Stimulated activated CD8-positive, alpha-beta memory T cell treated with anti-CD3 and anti-CD28 coated beads, Interleukin-2, amount 100 ng/mL, for 48 hours (primary cell): ENCODE data around the gene ATL3.
"Not testable (repeated sequence)": the region's sequence is repeated elsewhere in the genome, so short reads cannot be mapped to it uniquely, and the experiment has no call there.

Experiments used
- DNase-seq, 2 donors: peaks; one replicate each; pipeline ENCODE4 v3.0.0-alpha.2; 2020; ENCODE audit warnings: low read depth in 2 of 2

ATL3 gene

GRCh38 chr11:63671322-63672155, at the start of gene ATL3:
ATL3 (minus strand) TSS chr11:63671376; CDS start chr11:63671335, 41 bp downstream.
- peak; percentile 82 to 93 for DNase-seq

GRCh38 chr11:63720611-63721010, 49.4 kb upstream of the ATL3 start:
- DNase-seq = no peak

- DNase-seq = no peak
Observed at GRCh38 chr11:63719987-63720386, 48.8 kb upstream of the ATL3 start.

GRCh38 chr11:63719001-63719400, 47.8 kb upstream of the ATL3 start:
- DNase-seq = no peak

- DNase-seq = no peak
Observed at GRCh38 chr11:63716046-63716445, 44.9 kb upstream of the ATL3 start.

GRCh38 chr11:63713766-63714165, 42.6 kb upstream of the ATL3 start:
- DNase-seq = no peak

- no peak for DNase-seq
Observed at GRCh38 chr11:63711838-63712237, 40.7 kb upstream of the ATL3 start.

GRCh38 chr11:63710476-63711217, 39.5 kb upstream of the ATL3 start:
- DNase-seq = no peak

- DNase-seq = no peak
Observed at GRCh38 chr11:63709336-63709884, 38.2 kb upstream of the ATL3 start.

GRCh38 chr11:63708764-63709163, 37.6 kb upstream of the ATL3 start:
- no peak for DNase-seq

GRCh38 chr11:63705526-63705925, 34.4 kb upstream of the ATL3 start:
- no peak for DNase-seq

- DNase-seq = no peak
Observed at GRCh38 chr11:63699896-63700295, 28.7 kb upstream of the ATL3 start.

GRCh38 chr11:63698976-63699733, 28.0 kb upstream of the ATL3 start:
- DNase-seq = no peak

- no peak for DNase-seq
Observed at GRCh38 chr11:63694596-63694995, 23.4 kb upstream of the ATL3 start.

GRCh38 chr11:63687845-63688244, 16.7 kb upstream of the ATL3 start:
- no peak for DNase-seq

- DNase-seq = no peak
Observed at GRCh38 chr11:63686926-63687325, 15.8 kb upstream of the ATL3 start.

GRCh38 chr11:63685158-63685721, 14.1 kb upstream of the ATL3 start:
- DNase-seq = not testable (repeated sequence)

GRCh38 chr11:63683133-63683991, 12.2 kb upstream of the ATL3 start:
- DNase-seq = no peak

- DNase-seq = no peak
Observed at GRCh38 chr11:63682066-63683021, 11.2 kb upstream of the ATL3 start.
